SK-N-DZ (cell line): ENCODE measurements around the gene PTPDC1.

Experiments
- DNase-seq: peaks from one replicate; pipeline ENCODE4 v3.0.0-alpha.2; 2015; ENCODE audit warnings: low spot score

The PTPDC1 gene

DNA sequence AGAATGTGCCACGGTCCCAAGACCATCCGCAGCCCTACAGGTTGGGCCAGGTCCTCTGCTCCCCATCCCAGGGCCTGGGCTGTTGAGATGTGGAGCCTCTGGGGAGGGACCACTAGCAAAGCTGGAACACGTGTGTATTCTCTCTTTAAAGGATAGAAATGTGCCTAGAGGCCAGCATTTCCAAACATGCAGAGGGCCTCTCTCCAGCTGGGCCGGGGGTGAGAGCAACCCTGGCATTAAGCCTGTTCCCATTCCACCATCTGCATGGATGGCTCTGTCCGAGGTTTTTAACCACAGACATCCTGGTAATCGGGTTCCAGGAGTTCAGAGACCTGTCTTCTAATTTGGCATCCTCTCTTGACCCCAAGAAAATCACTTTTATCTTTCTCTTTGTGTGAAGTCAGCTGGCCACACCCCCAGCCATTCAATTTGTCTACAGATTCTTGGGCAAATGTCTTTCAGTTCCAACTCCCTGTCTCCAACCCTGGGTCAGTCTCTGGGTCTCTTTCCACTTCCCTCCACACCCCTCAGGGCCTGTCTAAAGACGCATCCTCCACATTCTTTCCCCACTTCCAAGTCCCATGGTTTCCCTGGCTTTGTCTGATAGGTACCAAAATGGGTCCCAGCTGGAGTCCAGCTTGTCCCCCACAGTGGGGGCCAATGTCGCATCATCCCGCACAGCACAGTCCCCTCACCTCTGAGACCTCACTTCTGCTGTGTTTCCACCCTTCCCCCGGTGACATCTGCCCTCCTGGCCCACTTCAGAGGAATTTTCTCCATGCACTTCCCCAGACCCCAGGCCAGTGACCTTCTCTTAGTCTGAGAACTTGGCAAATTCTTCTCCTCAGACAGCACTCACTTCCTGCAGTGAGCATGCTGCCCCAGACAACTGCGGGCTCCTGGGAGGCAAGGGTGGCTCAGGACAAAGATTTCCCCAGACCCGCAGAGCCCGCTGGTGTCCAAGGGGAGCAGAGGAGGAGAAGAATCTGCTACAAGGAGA lies 56.8 kb downstream of the PTPDC1 start:
- DNase-seq, result no peak

DNA sequence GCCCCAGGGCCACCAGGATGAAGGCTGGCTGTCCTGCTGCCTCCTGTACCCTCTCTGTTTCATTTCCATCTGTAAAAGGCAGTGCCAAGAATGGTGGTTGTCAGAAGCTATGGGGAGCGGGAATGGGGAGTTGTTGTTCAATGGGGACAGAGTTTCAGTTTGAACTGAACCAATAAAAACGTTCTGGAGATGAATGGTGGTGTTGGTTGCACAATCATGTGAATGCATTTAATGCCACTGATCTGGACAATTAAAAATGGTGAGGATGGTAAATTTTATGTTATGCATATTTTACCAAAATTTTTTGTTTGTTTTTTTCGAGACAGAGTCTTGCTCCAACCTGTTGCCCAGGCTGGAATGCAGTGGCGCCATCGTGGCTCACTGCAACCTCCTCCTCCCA lies 58.1 kb downstream of the PTPDC1 start:
- DNase-seq, result no peak

DNA sequence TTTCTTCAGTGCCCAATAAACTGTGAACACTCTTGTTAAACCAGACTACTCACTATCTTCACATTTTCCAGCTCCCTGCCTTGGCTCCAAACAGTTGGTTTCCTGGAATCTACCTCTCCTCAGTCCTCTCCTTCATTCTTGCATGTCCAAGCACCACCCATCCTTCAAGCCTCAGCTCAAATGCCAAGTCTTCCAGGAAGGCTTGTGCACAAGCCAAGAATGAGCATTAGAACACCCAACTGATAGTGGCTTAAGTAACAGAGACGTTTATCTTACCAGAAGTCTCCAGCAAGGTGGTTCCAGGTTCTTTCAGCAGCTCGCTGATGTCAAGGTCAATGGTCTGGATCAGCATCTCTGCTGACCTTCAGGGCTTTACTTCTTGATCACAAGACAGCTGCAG lies 60.1 kb downstream of the PTPDC1 start:
- DNase-seq, result no peak

DNA sequence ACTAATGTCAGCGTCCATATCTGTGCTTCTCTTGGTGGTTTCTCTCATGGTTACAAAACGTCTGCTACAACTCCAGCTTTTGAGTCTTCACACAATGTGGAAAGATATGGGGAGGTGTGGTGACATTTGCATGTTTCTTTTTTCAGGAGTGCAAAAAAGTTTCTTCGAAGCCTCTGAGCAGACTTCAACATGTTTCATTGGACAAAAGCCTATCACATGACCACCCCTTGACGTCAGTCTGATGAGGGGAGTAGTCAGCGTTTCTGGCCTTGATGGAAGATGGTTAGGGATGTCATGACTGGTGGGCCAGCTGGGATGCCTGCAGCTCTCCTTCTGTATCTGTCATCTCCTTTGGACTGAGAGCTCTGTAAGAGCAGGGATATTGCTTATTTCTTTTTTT lies 61.4 kb downstream of the PTPDC1 start:
- DNase-seq, result no peak

DNA sequence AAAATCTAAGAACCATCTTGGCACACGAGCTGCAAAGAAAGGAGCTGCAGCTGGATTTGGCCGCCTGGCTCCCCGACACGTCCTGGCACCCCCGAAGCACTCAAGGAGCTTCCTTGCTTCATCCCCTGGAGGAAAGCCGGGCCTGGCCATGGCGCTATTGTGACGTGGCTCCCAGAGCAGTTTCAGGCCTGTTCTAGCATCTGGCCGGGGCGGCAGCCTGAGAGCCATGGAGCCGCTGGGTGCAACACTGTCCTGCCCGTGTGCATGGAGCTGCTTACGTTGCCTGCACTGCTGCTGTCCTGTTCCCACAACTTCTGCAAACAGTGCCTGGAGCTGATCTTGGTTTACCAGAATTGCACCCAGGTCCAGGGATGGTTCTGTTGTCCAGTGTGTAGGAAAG lies 63.5 kb downstream of the PTPDC1 start:
- no peak for DNase-seq

DNA sequence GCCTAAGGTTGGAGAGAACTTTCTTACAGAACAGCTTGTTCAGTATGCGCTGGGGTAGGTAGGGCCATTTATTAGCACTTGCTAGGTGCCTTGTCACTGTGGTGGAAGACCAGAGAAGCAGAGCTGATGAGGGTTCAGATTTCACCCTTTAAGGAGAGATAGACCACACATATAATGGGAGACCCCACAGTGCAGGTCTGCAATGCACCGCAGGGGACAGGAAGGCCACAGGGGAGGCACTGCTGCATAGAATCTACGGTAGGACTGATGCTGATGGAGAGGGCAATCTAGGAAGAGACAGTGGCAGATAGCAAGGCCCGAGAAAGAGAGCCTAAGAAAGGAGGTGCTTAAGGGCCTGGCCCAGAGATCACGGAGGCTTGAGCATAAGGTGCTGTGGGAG lies 64.2 kb downstream of the PTPDC1 start:
- no peak for DNase-seq

DNA sequence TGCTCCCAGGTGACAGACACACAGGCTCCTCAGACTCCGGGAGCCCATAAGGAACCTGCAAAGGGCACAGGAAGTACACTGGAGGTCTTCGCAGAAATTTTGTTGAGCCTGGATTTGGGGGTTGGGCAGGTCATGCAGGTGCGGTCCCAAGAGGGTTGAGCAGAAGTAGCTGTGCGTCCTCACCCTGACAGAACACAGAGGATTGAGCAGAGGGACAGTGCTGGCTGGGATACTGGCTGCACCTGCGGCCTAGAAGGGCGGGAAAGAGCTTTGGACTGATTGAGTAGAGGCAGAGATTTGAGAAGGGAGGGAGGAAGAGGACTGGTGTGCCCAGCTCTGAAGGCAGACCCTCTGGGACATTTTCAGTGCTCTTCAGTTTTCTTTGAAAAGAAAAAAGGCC lies 65.4 kb downstream of the PTPDC1 start:
- DNase-seq, result no peak

DNA sequence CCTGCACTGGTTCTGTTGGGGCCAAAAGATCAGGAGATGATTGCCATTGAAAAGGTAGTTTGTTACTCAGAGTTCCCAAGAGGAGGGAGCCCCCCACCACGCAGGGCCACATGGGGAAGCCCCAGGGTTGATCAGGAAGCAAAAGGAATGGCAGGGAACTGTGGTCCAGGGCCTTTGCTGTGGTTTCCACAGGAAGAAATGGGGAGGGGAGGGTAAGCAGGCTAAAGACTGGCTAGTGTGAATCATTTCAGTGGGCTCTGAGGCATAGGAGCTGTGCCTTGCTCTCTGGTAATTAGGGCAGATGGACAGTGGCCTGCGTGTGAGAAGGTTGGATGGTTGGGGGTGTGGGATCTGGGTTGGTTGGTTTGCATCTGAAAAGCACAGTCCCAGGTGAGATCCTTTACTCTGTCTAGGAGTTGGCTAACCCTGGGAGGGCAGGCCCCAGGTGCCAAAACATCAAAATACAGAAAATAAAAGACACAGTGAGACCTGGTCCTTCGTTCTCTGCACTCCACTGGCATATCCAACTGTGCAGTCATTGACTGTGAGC lies 66.1 kb downstream of the PTPDC1 start:
- no peak for DNase-seq

DNA sequence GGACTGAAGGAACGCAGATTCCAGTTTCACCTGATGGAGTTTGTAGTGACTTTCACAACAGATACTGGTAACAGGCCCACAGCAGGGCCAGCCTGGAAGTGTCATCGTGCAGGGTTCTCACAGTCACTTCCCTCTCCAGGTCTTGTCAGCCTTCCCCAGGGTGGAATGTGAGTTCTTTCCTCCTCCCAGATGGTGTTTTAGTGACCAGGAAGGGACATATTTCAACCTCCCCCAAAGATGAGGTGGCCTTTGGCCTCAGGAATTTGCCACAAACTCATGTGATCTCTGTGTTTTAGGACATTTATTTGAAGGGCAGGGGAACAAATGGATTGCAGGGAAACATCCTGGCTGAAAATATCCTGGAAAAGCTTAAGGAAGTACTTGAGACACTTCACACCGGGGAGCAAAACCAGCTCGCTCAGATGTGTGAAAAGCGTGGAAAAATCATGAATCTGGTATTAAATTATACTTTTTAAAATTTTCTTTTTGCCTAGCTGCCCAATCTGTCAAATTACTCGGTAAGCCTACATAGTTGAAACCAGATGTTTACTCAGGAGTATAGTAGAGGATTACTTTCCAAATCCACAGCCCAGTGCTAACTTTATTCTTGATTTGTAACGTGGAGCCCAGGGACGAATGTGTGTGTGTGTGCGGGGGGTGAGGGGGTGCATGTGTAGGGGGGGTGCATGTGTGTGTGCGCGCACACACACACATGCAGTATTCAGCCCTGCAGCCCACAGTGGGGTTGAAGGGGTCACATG lies 66.8 kb downstream of the PTPDC1 start:
- DNase-seq, result no peak

DNA sequence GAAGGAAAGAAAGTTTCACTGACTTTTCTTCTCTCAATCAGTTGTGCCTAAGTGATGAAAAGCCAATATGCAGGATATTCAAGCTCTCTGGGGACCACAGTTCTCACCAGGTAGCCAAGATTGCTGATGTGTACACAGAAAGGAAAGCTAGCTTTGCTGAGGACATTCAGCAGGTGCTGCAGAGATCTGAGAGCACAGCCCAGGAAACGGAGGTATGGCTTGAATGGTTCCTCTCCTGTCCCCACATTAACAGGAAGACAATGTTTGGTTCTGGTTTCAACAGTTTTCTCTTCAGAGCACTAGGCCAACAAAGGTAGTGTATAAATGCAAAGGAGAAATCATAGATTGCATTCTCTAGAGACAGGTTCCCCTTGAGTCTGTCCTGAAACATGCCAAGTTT lies 69.6 kb downstream of the PTPDC1 start:
- DNase-seq, result no peak

DNA sequence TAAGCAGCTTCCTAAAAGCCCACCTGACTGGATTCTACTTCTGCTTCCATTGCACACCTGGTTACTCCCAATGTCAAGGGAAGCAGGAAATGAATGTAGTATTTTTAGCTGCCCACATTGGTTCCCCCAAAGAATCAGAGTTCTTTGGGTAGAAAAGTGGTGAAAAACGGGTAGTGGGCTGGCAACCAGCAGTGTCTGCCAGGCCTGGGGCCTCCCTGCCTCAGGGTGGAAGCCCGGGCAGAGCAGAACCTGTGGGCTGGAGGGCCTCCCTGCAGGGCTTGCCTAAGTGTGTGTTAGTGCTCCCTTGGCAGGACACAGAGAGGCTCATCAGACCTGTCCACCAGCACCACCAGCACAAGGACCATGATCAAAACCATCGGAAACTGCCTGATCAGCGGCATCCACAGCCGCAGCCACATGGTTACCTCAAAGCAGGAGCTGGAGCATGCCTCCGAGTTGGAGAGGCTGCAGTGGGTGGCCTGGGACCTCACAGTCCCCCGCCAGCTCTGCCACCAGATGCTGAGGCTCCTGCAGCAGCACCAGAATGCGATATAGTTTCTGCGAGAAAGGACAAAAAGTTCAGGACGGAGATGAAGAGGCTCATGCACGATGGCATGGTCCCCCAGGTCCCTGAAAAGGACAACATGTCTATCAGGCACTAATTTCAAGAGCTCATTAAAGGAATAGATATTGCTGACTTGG lies 72.2 kb downstream of the PTPDC1 start:
- DNase-seq, result no peak

DNA sequence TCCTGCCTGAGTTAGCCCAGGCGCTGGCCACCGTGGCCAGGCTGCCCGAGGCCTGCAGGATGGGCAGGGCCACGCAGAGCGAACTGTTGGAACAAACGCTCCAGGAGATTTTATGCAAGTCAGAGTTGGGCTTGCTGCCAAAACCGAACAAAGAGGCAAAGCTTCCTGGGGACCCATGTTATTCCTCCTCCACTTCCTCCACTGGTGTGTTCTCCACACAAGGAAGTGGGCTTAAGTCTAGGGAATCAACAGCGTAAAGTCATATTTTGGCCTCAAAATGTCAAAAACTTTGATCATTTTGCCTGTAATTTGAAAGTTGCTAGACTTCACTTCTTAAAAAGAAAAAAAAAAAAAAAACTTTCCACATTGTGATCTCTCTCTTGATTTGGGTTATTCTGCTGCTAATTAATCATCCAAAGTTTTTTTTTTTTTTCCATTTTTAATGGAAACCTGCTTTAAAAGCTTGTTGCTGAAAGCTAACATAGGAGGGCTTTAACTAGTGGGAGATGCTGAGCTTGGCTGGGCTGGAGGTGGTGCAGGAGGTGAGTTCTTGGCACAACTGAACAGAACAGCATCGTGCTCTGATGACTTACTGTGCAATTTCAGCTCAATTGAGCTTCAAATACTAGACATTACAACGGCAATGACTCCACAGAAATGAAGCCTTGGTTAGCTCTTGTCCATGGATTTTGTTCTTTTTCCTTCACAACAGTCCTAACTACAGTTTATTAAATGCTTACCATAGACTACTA lies 73.0 kb downstream of the PTPDC1 start:
- no peak for DNase-seq
